GM10248 (cell line): ENCODE results near the gene PDAP1.
"Not testable (repeated sequence)": the region's sequence is repeated elsewhere in the genome, so short reads cannot be mapped to it uniquely, and the experiment has no call there.

ENCODE experiments used
- CTCF ChIA-PET: fragments of 300-600 bp; sonication (Branson Sonifier 250); formaldehyde crosslinking; extraction: SDS; loops from one replicate; lab custom pipeline; 2021; ENCODE audit warnings: antibody characterized with exemption; lab: Yijun Ruan, JAX
- POLR2A ChIA-PET: fragments of 350-650 bp; sonication (Branson Sonifier 250); formaldehyde crosslinking; extraction: SDS; loops from one replicate; lab custom pipeline; 2020; ENCODE audit warnings: antibody characterized with exemption; lab: Yijun Ruan, JAX
- DNase-seq: peaks from one replicate; pipeline ENCODE4 v3.0.0; 2012; ENCODE audit errors: extremely low spot score
- CTCF ChIP-seq: IDR thresholded peaks from 2 replicates; pipeline ENCODE4 v1.5.1; 2012; ENCODE audit warnings: mild to moderate bottlenecking, low read depth; ENCODE audit errors: extremely low read depth, missing control alignments, control extremely low read depth

Gene PDAP1

GRCh38 chr7:99383791-99384370 is 24.5 kb downstream of the PDAP1 start:
- no peak for TF ChIP-seq CTCF
- DNase-seq, result no peak
- POLR2A ChIA-PET, result no interaction called here
- CTCF ChIA-PET, result no interaction called here

GRCh38 chr7:99383203-99383602 is 25.2 kb downstream of the PDAP1 start:
- CTCF ChIA-PET, result interaction anchor here (0.8 kb wide), 1 partner anchor 17 kb away, joined by 3 read pairs; no protein-coding TSS in a partner anchor
- POLR2A ChIA-PET, result no interaction called here
- no peak for DNase-seq
- no peak for TF ChIP-seq CTCF

- POLR2A ChIA-PET, result no interaction called here
- no peak for TF ChIP-seq CTCF
- CTCF ChIA-PET, result no interaction called here
- no peak for DNase-seq
Observed at GRCh38 chr7:99381664-99382075, 26.7 kb downstream of the PDAP1 start.

- no peak for TF ChIP-seq CTCF
- CTCF ChIA-PET, result interaction anchor here (0.9 kb wide), 1 partner anchor 26 kb away, joined by 4 read pairs; no protein-coding TSS in a partner anchor
- POLR2A ChIA-PET, result interaction anchor here (0.6 kb wide), 1 partner anchor 28 kb away, joined by 4 read pairs; the partner anchor contains the start of genes BUD31 and PDAP1
- DNase-seq, result peak; percentile 83
Observed at GRCh38 chr7:99380823-99381663, 27.4 kb downstream of the PDAP1 start.

- TF ChIP-seq CTCF, result no peak
- CTCF ChIA-PET, result interaction anchor here (0.9 to 1.0 kb wide), 2 partner anchors 14 to 27 kb away, joined by 3 to 4 read pairs; no protein-coding TSS in a partner anchor
- DNase-seq, result peak; percentile 78
- POLR2A ChIA-PET, result interaction anchor here (0.6 kb wide), 1 partner anchor 29 kb away, joined by 4 read pairs; the partner anchor contains the start of genes BUD31 and PDAP1
Observed at GRCh38 chr7:99380032-99380822, 28.2 kb downstream of the PDAP1 start.

- not testable (repeated sequence) for DNase-seq
- CTCF ChIA-PET, result interaction anchor here (0.9 to 1.0 kb wide), 2 partner anchors 15 to 21 kb away, joined by 3 read pairs; no protein-coding TSS in a partner anchor
- POLR2A ChIA-PET, result interaction anchor here (0.7 to 1.9 kb wide), 2 partner anchors 29 to 111 kb away, joined by 4 to 5 read pairs; partner anchors contain the start of genes BUD31 and PDAP1
Observed at GRCh38 chr7:99379693-99380031, 28.7 kb downstream of the PDAP1 start.
